Measurements from ENCODE around the gene THRSP. TPM values are rescaled to one million over a fixed set of nuclear protein-coding genes. Genes with fewer than 3 reads are reported as not detected.
"Not testable (repeated sequence)": the region's sequence is repeated elsewhere in the genome, so short reads cannot be mapped to it uniquely, and the experiment has no call there.

Gene THRSP, protein sequence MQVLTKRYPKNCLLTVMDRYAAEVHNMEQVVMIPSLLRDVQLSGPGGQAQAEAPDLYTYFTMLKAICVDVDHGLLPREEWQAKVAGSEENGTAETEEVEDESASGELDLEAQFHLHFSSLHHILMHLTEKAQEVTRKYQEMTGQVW
- total RNA-seq (2014; rRNA removed; shearing (Covaris generic)) (not detected in 2 replicates), polyA plus RNA-seq (2016; fragmentation: Nextera tagmentation; extraction: Ambion mirVana) (not detected in 2 replicates)
- long read RNA-seq, result 0 reads

GRCh38 chr11:78063440-78064181, at the start of gene THRSP:
Gene THRSP (plus strand): TSS chr11:78063861. CDS start chr11:78063882, 21 bp downstream.
- no peak within 1 kb of the TSS for H3K4me3 ChIP-seq
- DNase-seq (ENCODE audit: low spot score) (no peak), ATAC-seq (no peak)
- Mint-ChIP-seq H3K4me1 (no peaks in the 10 kb centered on the region), H3K9me3 (no peaks in the 10 kb centered on the region), H3K27me3 (ENCODE audit: insufficient read depth, low read depth, poor library complexity) (peaks cover 2% of the 10 kb centered on the region), H3K36me3 (ENCODE audit: low read depth) (peaks cover 16% of the 10 kb centered on the region), H3K4me3 (no peak within 1 kb of the TSS), H3K27ac (no peak within 1 kb of the TSS)
- H3K36me3 ChIP-seq (ENCODE audit: insufficient read depth), result no peaks in the 10 kb centered on the region
- no peaks in the 10 kb centered on the region for H3K9me2 ChIP-seq (ENCODE audit: insufficient read depth)
- H4K20me1 ChIP-seq (replicated peaks; ENCODE audit: insufficient read depth), result no peaks in the 10 kb centered on the region; the same call in 1 of the 2 replicates
- TF ChIP-seq EZH2phosphoT487 (IDR thresholded peaks at IDR 0.05; ENCODE audit: unreplicated experiment) (no peak), POLR2AphosphoS5 (IDR thresholded peaks at IDR 0.05; ENCODE audit: low read depth) (no peak)
- H3K4me2 ChIP-seq, result no peak within 1 kb of the TSS
- no peak within 1 kb of the TSS for H2AFZ ChIP-seq
- no peak within 1 kb of the TSS for H3K27ac ChIP-seq (ENCODE audit: low read depth)
- H3K4me1 ChIP-seq (ENCODE audit: insufficient read depth), result no peaks in the 10 kb centered on the region
- H3K79me2 ChIP-seq (replicated peaks; ENCODE audit: insufficient read depth), result no peaks in the 10 kb centered on the region
- no peaks in the 10 kb centered on the region for H3F3A ChIP-seq (replicated peaks; ENCODE audit: low read depth)
- no peaks in the 10 kb centered on the region for H3K27me3 ChIP-seq (ENCODE audit: insufficient read depth)

GRCh38 chr11:78014937-78015520, 48.6 kb upstream of the THRSP start:
- H3K27me3 ChIP-seq (ENCODE audit: insufficient read depth); H3K4me3 Mint-ChIP-seq; H3K4me3 ChIP-seq; H3K27me3 Mint-ChIP-seq (ENCODE audit: insufficient read depth, low read depth, poor library complexity); H3K27ac ChIP-seq (ENCODE audit: low read depth); H3K9me3 Mint-ChIP-seq; DNase-seq (ENCODE audit: low spot score); H4K20me1 ChIP-seq (replicated peaks; ENCODE audit: insufficient read depth); H2AFZ ChIP-seq; H3F3A ChIP-seq (replicated peaks; ENCODE audit: low read depth); ATAC-seq; H3K36me3 ChIP-seq (ENCODE audit: insufficient read depth); H3K9me2 ChIP-seq (ENCODE audit: insufficient read depth); H3K79me2 ChIP-seq (replicated peaks; ENCODE audit: insufficient read depth); H3K4me2 ChIP-seq; H3K4me1 ChIP-seq (ENCODE audit: insufficient read depth); H3K4me1 Mint-ChIP-seq: not testable (repeated sequence)
- Mint-ChIP-seq H3K27ac (0 out of 2 replicates have a peak overlapping the region, but pooled peaks have one; percentile 14), H3K36me3 (ENCODE audit: low read depth) (peaks cover 18% of the 10 kb centered on the region)

- TF ChIP-seq JUNB (IDR thresholded peaks at IDR 0.05; ENCODE audit: unreplicated experiment) (no peak), EZH2 (IDR thresholded peaks at IDR 0.05; ENCODE audit: low read depth, unreplicated experiment) (no peak), ETS1 (IDR thresholded peaks at IDR 0.05) (no peak), CREB1 (CRISPR knock-in tag; IDR thresholded peaks at IDR 0.05; ENCODE audit: low read depth) (no peak), NANOG (IDR thresholded peaks at IDR 0.05; ENCODE audit: borderline replicate concordance) (no peak), ZNF114 (CRISPR knock-in tag; IDR thresholded peaks at IDR 0.05) (no peak), STAT1 (IDR thresholded peaks at IDR 0.05; ENCODE audit: unreplicated experiment) (no peak), POLR2AphosphoS5 (IDR thresholded peaks at IDR 0.05; ENCODE audit: low read depth) (no peak)
- TF ChIP-seq, protein P1, sequence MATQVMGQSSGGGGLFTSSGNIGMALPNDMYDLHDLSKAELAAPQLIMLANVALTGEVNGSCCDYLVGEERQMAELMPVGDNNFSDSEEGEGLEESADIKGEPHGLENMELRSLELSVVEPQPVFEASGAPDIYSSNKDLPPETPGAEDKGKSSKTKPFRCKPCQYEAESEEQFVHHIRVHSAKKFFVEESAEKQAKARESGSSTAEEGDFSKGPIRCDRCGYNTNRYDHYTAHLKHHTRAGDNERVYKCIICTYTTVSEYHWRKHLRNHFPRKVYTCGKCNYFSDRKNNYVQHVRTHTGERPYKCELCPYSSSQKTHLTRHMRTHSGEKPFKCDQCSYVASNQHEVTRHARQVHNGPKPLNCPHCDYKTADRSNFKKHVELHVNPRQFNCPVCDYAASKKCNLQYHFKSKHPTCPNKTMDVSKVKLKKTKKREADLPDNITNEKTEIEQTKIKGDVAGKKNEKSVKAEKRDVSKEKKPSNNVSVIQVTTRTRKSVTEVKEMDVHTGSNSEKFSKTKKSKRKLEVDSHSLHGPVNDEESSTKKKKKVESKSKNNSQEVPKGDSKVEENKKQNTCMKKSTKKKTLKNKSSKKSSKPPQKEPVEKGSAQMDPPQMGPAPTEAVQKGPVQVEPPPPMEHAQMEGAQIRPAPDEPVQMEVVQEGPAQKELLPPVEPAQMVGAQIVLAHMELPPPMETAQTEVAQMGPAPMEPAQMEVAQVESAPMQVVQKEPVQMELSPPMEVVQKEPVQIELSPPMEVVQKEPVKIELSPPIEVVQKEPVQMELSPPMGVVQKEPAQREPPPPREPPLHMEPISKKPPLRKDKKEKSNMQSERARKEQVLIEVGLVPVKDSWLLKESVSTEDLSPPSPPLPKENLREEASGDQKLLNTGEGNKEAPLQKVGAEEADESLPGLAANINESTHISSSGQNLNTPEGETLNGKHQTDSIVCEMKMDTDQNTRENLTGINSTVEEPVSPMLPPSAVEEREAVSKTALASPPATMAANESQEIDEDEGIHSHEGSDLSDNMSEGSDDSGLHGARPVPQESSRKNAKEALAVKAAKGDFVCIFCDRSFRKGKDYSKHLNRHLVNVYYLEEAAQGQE (IDR thresholded peaks at IDR 0.05; ENCODE audit: unreplicated experiment), result no peak
- peaks cover 10% of the 10 kb centered on the region; the same call in 2 of the 3 replicates for H3K4me1 Mint-ChIP-seq
- H3K79me2 ChIP-seq (replicated peaks; ENCODE audit: insufficient read depth), result no peaks in the 10 kb centered on the region
- no peaks in the 10 kb centered on the region for H3F3A ChIP-seq (replicated peaks; ENCODE audit: low read depth)
- H3K9me2 ChIP-seq (ENCODE audit: insufficient read depth), result no peaks in the 10 kb centered on the region
- peaks cover 18% of the 10 kb centered on the region for H3K36me3 Mint-ChIP-seq (ENCODE audit: low read depth)
- DNase-seq (ENCODE audit: low spot score) (no peak), ATAC-seq (no peak)
- no peaks in the 10 kb centered on the region for H3K27me3 ChIP-seq (ENCODE audit: insufficient read depth)
- no peak overlapping the region for H2AFZ ChIP-seq
- no peaks in the 10 kb centered on the region for H4K20me1 ChIP-seq (replicated peaks; ENCODE audit: insufficient read depth)
- peaks cover 5% of the 10 kb centered on the region for H3K27me3 Mint-ChIP-seq (ENCODE audit: insufficient read depth, low read depth, poor library complexity)
- H3K4me3 ChIP-seq, result no peak overlapping the region
- H3K4me2 ChIP-seq, result no peak overlapping the region
- no peaks in the 10 kb centered on the region for H3K9me3 Mint-ChIP-seq
- H3K27ac ChIP-seq (ENCODE audit: low read depth), result no peak overlapping the region
- no peaks in the 10 kb centered on the region; the same call in 1 of the 2 replicates for H3K4me1 ChIP-seq (ENCODE audit: insufficient read depth)
- no peak overlapping the region for H3K4me3 Mint-ChIP-seq
- 0 out of 2 replicates have a peak, but pooled peaks cover 5% of the 10 kb centered on the region for H3K36me3 ChIP-seq (ENCODE audit: insufficient read depth)
- H3K27ac Mint-ChIP-seq, result no peak overlapping the region
Measured at GRCh38 chr11:78015878-78016277, 47.8 kb upstream of the THRSP start.
